Measurements from ENCODE around the gene PPM1F.

PPM1F gene

DNA sequence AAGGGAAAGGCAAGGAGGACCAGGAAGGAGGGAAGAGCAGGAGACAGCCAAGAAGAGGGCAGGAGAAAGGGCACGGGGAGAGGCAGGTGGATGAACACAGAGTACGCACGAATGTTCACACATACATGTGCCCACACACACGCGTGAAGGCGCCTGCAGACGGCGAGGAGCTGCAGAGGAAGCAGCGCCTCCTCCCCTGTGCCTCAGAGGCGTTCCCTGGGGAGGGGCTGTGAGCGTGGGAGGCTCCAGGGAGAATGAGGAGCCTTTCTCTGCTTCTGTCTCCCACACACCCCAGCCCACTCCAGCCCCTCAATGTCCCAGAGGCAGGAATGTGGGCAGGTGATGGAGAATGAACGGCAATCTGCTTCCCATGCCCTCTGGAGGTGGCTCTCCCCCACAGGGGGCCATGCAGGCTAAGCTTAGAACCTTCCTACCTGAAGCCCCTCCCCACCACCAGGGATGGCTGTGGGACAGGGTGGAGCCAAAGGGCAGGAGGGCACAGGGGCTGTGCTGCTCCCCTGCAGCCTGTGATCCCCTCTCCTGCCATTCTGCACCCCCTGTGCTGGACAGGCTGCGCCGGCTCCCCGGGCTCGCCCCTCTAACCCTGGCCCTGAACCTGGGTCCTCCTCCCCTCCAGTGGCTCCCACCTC, 25.3 kb downstream of the PPM1F start:
- Histone ChIP-seq H3K79me2 (ENCODE audit: low read length) (no peaks in the 10 kb centered on the region), H2AFZ (ENCODE audit: low read depth, low read length) (no peak overlapping the region), H3K4me1 (ENCODE audit: low read length) (no peaks in the 10 kb centered on the region), H3K4me2 (ENCODE audit: low read length) (no peak overlapping the region), H3K9me3 (ENCODE audit: insufficient read depth, low read length) (no peaks in the 10 kb centered on the region), H3K36me3 (replicated peaks; ENCODE audit: low read depth, low read length) (no peaks in the 10 kb centered on the region), H3K27me3 (ENCODE audit: low read depth, low read length) (no peaks in the 10 kb centered on the region), H4K20me1 (ENCODE audit: insufficient read depth, low read length) (no peaks in the 10 kb centered on the region), H3K4me3 (ENCODE audit: low read length) (no peak overlapping the region), H3K27ac (ENCODE audit: low read length) (no peak overlapping the region), H3K9ac (ENCODE audit: low read length) (no peak overlapping the region)
- TF ChIP-seq EZH2phosphoT487 (IDR thresholded peaks at IDR 0.05; ENCODE audit: low read depth) = no peak
- TF ChIP-seq, protein P1, sequence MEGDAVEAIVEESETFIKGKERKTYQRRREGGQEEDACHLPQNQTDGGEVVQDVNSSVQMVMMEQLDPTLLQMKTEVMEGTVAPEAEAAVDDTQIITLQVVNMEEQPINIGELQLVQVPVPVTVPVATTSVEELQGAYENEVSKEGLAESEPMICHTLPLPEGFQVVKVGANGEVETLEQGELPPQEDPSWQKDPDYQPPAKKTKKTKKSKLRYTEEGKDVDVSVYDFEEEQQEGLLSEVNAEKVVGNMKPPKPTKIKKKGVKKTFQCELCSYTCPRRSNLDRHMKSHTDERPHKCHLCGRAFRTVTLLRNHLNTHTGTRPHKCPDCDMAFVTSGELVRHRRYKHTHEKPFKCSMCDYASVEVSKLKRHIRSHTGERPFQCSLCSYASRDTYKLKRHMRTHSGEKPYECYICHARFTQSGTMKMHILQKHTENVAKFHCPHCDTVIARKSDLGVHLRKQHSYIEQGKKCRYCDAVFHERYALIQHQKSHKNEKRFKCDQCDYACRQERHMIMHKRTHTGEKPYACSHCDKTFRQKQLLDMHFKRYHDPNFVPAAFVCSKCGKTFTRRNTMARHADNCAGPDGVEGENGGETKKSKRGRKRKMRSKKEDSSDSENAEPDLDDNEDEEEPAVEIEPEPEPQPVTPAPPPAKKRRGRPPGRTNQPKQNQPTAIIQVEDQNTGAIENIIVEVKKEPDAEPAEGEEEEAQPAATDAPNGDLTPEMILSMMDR (IDR thresholded peaks at IDR 0.05; ENCODE audit: low read depth, low read length) = no peak

DNA sequence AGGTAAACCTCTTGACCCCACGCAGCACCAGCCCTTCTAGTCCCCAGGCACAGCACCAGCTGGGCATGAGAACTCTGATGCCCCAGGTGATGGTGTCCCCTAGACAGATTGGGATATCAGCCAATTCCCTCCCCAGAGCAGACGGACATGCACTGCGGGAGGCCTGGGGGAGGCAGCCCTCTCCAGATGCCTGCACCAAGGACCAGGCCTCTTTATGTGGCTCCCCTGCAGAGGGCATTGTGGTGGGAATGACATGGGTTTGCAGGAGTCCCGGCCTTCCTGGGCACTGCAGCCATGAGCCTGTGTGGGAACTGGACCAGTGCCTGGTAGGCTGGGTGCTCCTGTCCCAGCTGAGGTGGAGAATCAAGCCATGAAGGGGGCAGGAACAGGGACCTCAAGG, 25.9 kb downstream of the PPM1F start:
- Histone ChIP-seq H3K9me3 (ENCODE audit: insufficient read depth, low read length) (no peaks in the 10 kb centered on the region), H3K27ac (ENCODE audit: low read length) (no peak overlapping the region)

DNA sequence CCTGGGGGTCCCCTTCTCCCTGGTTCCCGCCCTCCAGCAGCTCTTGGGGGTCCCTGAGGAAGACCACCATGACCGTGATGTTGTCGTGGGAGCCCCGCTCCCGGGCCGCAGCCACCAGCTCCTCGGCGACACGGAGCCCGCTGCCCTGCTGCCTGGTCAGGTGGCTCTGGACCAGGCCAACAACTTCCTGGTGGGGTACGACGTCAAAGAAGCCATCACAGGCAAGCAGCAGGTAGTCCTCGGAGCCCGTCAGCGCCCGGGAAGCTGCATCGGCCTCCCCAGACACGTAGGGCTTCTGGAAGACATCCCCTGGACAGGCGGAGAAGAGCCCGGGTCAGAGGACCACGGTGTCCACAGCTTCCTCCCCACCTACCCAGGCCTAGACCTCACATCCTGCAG, 29.5 kb downstream of the PPM1F start:
- Histone ChIP-seq H3K4me1 (ENCODE audit: low read length) (no peaks in the 10 kb centered on the region), H3K27me3 (ENCODE audit: low read depth, low read length) (no peaks in the 10 kb centered on the region), H3K9ac (ENCODE audit: low read length) (no peak overlapping the region), H2AFZ (ENCODE audit: low read depth, low read length) (no peak overlapping the region), H3K79me2 (ENCODE audit: low read length) (no peaks in the 10 kb centered on the region), H4K20me1 (ENCODE audit: insufficient read depth, low read length) (no peaks in the 10 kb centered on the region), H3K4me2 (ENCODE audit: low read length) (no peak overlapping the region), H3K27ac (ENCODE audit: low read length) (no peak overlapping the region), H3K4me3 (ENCODE audit: low read length) (no peak overlapping the region), H3K36me3 (replicated peaks; ENCODE audit: low read depth, low read length) (no peaks in the 10 kb centered on the region), H3K9me3 (ENCODE audit: insufficient read depth, low read length) (no peaks in the 10 kb centered on the region)
- TF ChIP-seq, protein P1 (IDR thresholded peaks at IDR 0.05; ENCODE audit: low read depth, low read length) = no peak
- no peak for TF ChIP-seq EZH2phosphoT487 (IDR thresholded peaks at IDR 0.05; ENCODE audit: low read depth)

More for the DNA sequence above, 25.9 kb downstream of the PPM1F start:
- Histone ChIP-seq H3K79me2 (ENCODE audit: low read length) (no peaks in the 10 kb centered on the region), H3K4me2 (ENCODE audit: low read length) (no peak overlapping the region), H4K20me1 (ENCODE audit: insufficient read depth, low read length) (no peaks in the 10 kb centered on the region), H3K9ac (ENCODE audit: low read length) (no peak overlapping the region), H2AFZ (ENCODE audit: low read depth, low read length) (no peak overlapping the region), H3K36me3 (replicated peaks; ENCODE audit: low read depth, low read length) (no peaks in the 10 kb centered on the region), H3K27me3 (ENCODE audit: low read depth, low read length) (no peaks in the 10 kb centered on the region), H3K4me1 (ENCODE audit: low read length) (no peaks in the 10 kb centered on the region), H3K4me3 (ENCODE audit: low read length) (no peak overlapping the region)
- TF ChIP-seq, protein P1 (IDR thresholded peaks at IDR 0.05; ENCODE audit: low read depth, low read length) = no peak
- TF ChIP-seq EZH2phosphoT487 (IDR thresholded peaks at IDR 0.05; ENCODE audit: low read depth) = no peak

DNA sequence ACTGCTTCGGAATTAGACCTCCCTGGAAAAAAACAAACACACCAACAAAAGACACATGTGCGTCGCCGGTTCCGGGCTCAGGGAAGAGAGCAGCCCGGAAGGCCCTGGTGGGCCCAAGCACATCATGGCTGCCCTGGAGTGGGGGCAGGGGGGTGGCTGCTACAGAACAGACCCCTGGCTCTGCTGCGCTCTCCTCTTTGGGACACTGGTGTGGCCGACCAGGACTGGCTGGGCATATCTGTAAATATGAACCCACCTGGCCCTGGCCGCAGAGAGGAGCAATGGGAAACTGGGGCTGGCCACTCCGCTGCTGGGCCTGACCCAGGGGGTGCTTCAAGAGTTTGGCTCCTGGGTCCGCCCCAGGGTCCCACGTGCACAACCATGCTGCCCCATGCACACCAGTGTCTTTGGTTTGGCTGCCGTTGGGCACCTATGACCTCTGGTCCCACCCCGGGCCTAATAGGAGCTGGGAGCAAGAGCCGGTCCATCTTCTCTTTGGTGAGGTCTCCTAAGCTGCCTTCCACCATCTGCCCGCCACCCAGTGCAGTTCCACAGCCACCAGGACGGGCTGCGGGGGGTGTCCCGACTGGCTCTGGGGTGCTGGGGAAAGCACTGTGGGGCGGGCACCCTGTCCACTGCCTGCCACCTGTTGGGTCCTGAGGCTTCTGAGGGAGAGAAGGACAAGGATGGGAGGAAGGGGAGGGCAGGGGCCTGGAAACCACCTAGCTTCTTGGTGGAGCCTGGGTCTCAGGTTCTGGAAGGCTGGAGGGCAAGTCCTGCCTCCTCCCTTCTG, 30.1 kb downstream of the PPM1F start:
- H3K4me2 ChIP-seq (ENCODE audit: low read length) = no peak overlapping the region
- no peak overlapping the region for H2AFZ ChIP-seq (ENCODE audit: low read depth, low read length)
- no peaks in the 10 kb centered on the region for H3K36me3 ChIP-seq (replicated peaks; ENCODE audit: low read depth, low read length)
- H3K9ac ChIP-seq (ENCODE audit: low read length) = no peak overlapping the region
- no peaks in the 10 kb centered on the region for H3K27me3 ChIP-seq (ENCODE audit: low read depth, low read length)
- TF ChIP-seq, protein P1 (IDR thresholded peaks at IDR 0.05; ENCODE audit: low read depth, low read length) = no peak
- no peak for TF ChIP-seq EZH2phosphoT487 (IDR thresholded peaks at IDR 0.05; ENCODE audit: low read depth)
- no peaks in the 10 kb centered on the region for H4K20me1 ChIP-seq (ENCODE audit: insufficient read depth, low read length)
- no peaks in the 10 kb centered on the region for H3K79me2 ChIP-seq (ENCODE audit: low read length)
- no peaks in the 10 kb centered on the region for H3K4me1 ChIP-seq (ENCODE audit: low read length)
- no peak overlapping the region for H3K4me3 ChIP-seq (ENCODE audit: low read length)
- no peak overlapping the region for H3K27ac ChIP-seq (ENCODE audit: low read length)
- H3K9me3 ChIP-seq (ENCODE audit: insufficient read depth, low read length) = no peaks in the 10 kb centered on the region

Measured in OCI-LY3 (cell line).